Stimulated activated CD8-positive, alpha-beta memory T cell treated with anti-CD3 and anti-CD28 coated beads, Interleukin-4, amount 100 ng/mL, for 24 hours (primary cell): ENCODE results near the gene AGTR1.

ENCODE experiments used
- DNase-seq: peaks from one replicate; pipeline ENCODE4 v3.0.0-alpha.2; 2020; ENCODE audit warnings: low read depth

AGTR1 gene

GRCh38 chr3:148697306-148698189 lies at the start of gene AGTR1:
AGTR1 (plus strand) TSS chr3:148697903; CDS start chr3:148741036, 43,133 bp downstream.
- DNase-seq, result no peak

- no peak for DNase-seq
These were observed 48.9 kb upstream of the AGTR1 start for GRCh38 chr3:148648685-148649352.

GRCh38 chr3:148651549-148651948 lies 46.2 kb upstream of the AGTR1 start:
- no peak for DNase-seq

- no peak for DNase-seq
These were observed 43.3 kb upstream of the AGTR1 start for GRCh38 chr3:148654433-148654832.

GRCh38 chr3:148657470-148657869 lies 40.2 kb upstream of the AGTR1 start:
- no peak for DNase-seq

- DNase-seq, result no peak
These were observed 38.2 kb upstream of the AGTR1 start for GRCh38 chr3:148659512-148659911.

- no peak for DNase-seq
These were observed 17.4 kb upstream of the AGTR1 start for GRCh38 chr3:148680289-148680688.

GRCh38 chr3:148681080-148681479 lies 16.6 kb upstream of the AGTR1 start:
- no peak for DNase-seq

GRCh38 chr3:148682997-148683396 lies 14.7 kb upstream of the AGTR1 start:
- no peak for DNase-seq

GRCh38 chr3:148694116-148694515 lies 3.6 kb upstream of the AGTR1 start:
- no peak for DNase-seq

- no peak for DNase-seq
These were observed 597 bp downstream of the AGTR1 start for GRCh38 chr3:148698190-148698810.

- DNase-seq, result no peak
These were observed 7.6 kb downstream of the AGTR1 start for GRCh38 chr3:148705314-148705713.

- DNase-seq, result no peak
These were observed 10.1 kb downstream of the AGTR1 start for GRCh38 chr3:148707601-148708380.

- no peak for DNase-seq
These were observed 10.7 kb downstream of the AGTR1 start for GRCh38 chr3:148708409-148708808.

GRCh38 chr3:148709560-148710253 lies 12.0 kb downstream of the AGTR1 start:
- no peak for DNase-seq

GRCh38 chr3:148710665-148711064 lies 13.0 kb downstream of the AGTR1 start:
- no peak for DNase-seq

GRCh38 chr3:148711981-148712666 lies 14.4 kb downstream of the AGTR1 start:
- no peak for DNase-seq

GRCh38 chr3:148714521-148714920 lies 16.8 kb downstream of the AGTR1 start:
- DNase-seq, result no peak

GRCh38 chr3:148716657-148717056 lies 19.0 kb downstream of the AGTR1 start:
- no peak for DNase-seq

- no peak for DNase-seq
These were observed 20.3 kb downstream of the AGTR1 start for GRCh38 chr3:148717885-148718561.
